ENCODE data around the gene S100A9.
"Not testable (repeated sequence)": the region's sequence is repeated elsewhere in the genome, so short reads cannot be mapped to it uniquely, and the experiment has no call there.

The S100A9 gene

DNA sequence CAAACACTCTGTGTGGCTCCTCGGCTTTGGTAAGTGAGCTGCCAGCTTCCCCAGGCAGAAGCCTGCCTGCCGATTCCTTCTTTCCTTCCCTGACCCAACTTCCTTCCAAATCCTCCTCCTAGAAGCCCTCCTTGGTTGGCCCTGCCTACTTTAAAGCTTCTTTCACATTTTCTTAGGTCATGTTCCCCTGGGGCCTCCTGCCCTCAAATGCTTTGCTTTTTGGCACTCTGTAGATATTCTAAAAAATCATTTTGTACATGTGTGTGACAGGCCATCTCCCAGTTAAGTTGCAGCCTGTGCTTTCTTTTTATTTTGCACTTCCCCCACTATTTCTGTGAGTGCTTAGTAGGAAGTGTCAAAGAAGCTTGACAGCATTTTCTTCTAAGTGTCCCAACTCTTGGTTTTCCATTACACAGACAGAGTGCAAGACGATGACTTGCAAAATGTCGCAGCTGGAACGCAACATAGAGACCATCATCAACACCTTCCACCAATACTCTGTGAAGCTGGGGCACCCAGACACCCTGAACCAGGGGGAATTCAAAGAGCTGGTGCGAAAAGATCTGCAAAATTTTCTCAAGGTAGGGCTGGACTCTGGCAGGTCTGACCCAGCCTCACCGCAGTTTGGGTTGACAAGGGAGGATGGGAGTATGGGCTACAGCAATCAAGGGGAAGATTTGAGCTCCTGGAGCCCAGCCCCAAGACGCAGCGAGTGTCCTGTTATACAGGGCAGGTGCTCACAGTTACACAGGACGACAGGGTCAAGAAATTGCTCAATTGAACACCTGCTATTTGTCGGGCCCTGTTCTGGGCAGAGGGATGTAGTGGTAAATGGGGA lies at the start of gene S100A9:
S100A9 (plus strand) TSS at position 2 of the 838 bp plus-strand sequence; CDS start at position 432, 430 bp downstream.
- no peak for DNase-seq (ENCODE audit: low spot score)

DNA sequence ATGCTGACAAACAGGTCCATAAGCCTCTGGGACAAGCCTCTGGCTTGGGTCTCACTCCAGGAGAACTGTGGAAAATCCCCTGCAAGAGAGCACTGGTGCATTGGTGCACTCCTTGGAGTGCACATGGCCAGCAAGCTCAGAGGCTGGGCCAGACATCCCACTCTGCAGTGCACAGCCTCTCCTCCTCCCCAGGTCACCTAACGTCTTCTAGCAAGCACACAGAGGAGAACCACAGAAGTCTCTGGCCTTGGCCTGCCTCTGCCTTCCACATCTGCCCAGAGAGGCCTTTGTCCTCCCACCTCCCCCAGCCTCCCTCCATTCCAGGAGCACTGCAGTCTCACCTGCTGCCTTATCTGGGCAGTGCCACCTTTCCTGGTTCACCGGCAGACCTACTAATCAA lies 49.1 kb upstream of the S100A9 start:
- DNase-seq (ENCODE audit: low spot score): no peak

DNA sequence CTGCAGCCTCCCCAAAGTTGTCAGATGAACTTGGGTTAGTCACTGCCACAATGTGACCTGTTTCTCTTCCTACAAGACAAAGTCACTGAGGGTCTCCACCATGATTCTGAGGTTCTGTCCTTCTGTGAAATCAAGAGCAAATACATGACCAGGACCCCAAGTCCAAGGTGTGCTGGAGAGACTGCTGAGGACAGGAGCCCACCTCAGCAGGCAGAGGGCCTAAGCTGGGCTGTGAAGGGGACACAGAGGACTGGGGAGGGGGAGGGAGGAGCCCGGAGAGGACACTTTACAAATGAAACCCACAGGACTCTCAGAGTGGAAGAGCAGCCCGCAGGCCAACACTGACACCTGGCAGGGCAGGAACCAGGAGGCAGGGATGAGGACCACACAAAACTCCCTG lies 48.2 kb upstream of the S100A9 start:
- DNase-seq (ENCODE audit: low spot score): no peak

DNA sequence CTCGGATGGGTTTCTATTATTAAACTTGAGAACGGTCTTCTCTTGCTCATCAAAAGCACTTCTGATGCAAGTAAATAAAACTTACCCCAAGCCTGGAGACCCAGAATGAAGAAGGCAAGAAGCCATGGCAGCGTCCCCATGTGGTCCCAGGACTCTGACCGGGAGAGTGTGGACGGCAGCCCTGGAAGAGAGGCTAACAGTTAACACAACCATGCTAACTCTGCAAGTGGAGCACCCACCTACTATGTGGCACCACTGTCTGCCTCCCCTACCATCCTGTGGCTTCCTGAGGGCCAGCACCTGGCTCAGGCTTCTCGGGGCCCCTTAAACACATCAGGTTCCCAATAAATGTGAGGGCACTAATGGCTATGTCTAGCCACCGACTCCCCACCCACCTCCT lies 47.1 kb upstream of the S100A9 start:
- no peak for DNase-seq (ENCODE audit: low spot score)

DNA sequence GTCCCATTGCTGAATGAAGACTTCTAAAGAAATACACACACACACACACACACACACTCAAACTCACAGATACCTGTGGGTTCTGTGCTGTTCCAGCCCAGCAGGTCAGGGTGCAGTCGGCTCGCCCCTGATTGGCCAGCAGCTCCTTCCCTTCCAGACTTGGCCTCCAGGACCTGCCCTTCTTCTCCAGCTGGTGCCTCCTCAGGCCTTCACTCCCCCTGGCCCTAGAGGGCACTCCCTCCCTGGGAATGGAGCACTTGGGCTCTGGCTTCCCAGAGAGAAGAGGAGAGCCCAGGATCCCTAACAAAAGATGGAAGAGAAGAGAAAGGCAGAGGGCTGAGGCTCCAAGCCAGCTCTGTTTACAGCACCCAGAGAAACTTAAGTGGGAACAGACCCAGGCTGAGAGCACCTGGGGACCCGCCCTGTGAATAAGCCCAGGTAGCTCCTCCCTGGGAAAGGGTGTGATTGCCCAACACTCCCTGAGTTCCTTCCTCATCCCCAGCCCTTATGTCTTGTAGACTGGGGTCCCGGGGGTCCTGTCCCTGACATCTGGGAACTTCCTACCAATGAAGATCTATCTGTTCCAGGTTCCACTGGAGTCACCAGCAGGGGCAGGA lies 45.0 kb upstream of the S100A9 start, which contains the start of gene PGLYRP3:
PGLYRP3 (minus strand) TSS at position 383 of the 617 bp plus-strand sequence. CDS start 2,287 bp downstream, outside the sequence.
- DNase-seq (ENCODE audit: low spot score): no peak

DNA sequence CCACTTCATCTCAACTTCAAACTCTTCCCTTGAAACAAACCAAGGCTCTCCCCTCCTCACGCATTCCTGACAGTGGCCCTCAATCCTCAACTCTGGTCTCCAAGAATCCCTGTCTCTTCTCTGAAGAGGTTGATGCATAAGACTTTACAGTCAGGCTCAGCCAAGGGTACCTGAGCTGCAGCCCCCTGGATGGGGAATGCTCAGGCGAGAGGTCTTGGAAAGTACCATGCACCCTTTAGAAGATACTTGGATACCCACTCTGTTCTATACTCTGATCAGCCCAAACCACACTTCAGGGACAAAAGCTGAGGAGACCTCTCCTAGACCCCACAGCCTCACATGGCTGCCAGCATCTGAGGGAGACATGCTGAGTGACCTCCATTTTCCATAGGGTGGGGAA lies 44.4 kb upstream of the S100A9 start:
- DNase-seq (ENCODE audit: low spot score): no peak

- DNase-seq (ENCODE audit: low spot score): not testable (repeated sequence)
Observed at GRCh38 chr1:153314388-153314787, 43.3 kb upstream of the S100A9 start.

DNA sequence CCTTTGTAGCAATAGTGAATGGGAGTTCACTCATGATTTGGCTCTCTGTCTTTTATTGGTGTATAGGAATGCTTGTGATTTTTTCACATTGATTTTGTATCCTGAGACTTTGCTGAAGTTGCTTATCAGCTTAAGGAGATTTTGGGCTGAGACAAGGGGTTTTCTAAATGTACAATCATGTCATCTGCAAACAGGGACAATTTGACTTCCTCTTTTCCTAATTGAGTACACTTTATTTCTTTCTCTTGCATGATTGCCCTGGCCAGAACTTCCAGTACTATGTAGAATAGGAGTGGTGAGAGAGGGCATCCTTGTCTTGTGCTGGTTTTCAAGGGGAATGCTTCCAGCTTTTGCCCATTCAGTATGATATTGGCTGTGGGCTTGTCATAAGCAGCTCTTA lies 41.6 kb upstream of the S100A9 start:
- not testable (repeated sequence) for DNase-seq (ENCODE audit: low spot score)

GRCh38 chr1:153318145-153318544 lies 39.5 kb upstream of the S100A9 start:
- not testable (repeated sequence) for DNase-seq (ENCODE audit: low spot score)

- DNase-seq (ENCODE audit: low spot score): no peak
Observed at GRCh38 chr1:153322568-153322967, 35.1 kb upstream of the S100A9 start.

DNA sequence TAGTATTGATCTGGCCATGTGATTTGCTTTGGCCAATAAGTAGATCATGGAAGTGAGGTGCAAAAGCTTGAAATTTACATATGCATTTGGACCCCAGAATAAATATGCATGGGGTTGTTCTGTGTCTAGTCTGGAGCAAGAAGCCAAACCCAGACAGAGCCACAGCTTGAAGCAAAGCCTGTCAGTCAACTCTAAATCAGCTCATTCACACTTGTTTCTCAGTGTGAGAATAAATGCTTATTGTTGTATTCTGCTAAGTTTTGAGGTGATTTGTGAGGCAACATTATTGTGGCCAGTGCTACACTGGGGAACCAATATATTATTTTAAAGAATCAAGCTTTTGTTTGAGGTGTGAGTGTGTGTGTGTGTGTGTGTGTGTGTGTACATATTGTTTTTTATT lies 32.7 kb upstream of the S100A9 start:
- DNase-seq (ENCODE audit: low spot score): no peak

- no peak for DNase-seq (ENCODE audit: low spot score)
Observed at GRCh38 chr1:153333902-153334301, 23.8 kb upstream of the S100A9 start.

DNA sequence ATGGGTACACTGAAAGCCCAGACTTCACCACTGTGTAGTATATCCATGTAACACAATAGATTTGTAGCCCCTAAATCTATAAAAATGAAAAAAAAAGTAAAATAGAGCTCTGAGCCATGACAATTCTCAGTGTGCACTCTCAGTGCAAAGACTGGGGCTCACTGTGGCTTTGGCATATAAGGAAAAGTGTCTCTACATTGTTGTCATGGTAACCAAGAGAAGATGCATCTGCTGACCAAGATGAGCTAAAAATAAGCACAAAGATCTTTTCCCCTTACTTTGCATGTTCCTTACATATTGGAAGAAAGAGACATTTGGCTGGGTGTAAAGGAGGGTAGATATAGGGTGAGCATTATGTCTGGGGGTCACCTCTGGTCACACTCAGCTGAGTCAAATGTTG lies 21.0 kb upstream of the S100A9 start:
- DNase-seq (ENCODE audit: low spot score): no peak

- no peak for DNase-seq (ENCODE audit: low spot score)
Observed at GRCh38 chr1:153337980-153338853, 19.4 kb upstream of the S100A9 start.

- no peak for DNase-seq (ENCODE audit: low spot score)
Observed at GRCh38 chr1:153339802-153340201, 17.9 kb upstream of the S100A9 start.

DNA sequence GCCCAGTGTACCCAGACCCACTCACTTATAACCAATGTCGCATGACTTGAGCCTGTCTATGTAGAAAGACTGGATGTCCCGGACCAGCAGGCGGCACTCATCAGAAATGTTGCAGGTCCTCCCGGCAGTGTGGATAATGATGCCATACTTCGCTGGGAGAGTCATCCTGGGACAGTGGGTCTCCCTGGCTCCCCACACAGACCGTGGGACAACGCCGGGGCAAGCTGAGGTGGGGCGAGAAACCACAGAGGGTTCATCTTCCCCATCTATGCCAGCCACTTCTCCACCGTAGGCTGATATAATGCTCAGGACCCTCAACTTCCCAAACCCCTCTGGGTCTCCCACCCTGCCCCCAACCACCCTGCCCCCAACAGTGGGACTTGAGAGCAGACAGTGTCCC lies 17.3 kb upstream of the S100A9 start:
- no peak for DNase-seq (ENCODE audit: low spot score)

DNA sequence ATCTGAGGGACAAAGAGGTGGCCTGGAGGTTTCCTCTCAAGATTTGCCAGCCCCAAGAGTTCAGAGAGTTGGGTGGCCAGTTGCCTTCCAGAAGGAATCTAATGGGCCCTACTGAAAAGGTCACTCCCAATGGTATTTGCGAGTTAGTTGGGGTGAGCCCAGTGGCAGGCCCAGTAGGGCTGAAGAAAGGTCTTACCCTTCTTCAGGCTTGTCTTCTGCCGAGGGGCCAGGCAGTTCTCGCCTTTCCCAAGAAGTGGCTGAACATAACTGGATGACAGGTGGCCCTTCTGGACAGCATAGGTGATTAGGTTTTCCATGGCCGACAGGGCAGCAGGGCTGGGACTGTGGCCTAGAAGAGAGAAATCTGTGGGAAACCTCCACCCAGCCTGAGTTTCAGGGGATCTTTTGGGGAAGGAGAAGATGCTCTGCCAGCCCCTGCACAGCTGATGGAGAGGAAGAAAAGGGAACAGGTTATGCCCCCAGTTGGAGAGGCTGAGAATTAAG lies 16.2 kb upstream of the S100A9 start:
- no peak for DNase-seq (ENCODE audit: low spot score)

- DNase-seq (ENCODE audit: low spot score): no peak
Observed at GRCh38 chr1:153342178-153342577, 15.5 kb upstream of the S100A9 start.

DNA sequence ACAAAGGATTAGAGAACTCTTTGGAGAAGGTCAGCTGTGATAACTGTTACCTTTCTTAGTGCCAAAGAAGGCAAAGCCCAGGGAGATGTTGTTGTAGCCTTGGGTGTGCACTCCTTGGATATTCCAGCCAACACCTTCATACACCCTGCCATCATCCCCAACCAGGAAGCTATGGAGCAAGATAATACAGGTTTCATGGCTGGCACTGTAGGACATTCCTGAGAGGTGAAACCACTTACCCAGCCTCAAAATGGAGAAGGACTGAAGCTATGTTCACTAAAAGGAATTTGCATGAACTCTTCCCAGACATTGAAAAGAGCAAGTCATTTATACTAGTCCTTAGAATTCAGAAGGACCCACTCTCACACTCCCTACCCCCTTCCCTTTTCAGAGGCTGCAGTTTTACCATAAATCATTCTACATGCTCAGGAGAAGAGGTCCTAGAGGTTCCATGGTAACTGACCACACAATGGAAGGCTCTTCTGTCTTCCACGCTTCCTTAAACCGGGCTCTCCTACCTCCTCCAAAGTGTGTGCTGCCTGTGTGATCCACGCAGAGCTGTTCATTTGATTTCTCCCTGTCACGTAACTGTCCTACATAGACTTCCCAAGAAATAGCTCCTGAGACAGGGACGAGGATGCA lies 14.5 kb upstream of the S100A9 start:
- no peak for DNase-seq (ENCODE audit: low spot score)

- no peak for DNase-seq (ENCODE audit: low spot score)
Observed at GRCh38 chr1:153343811-153344717, 13.6 kb upstream of the S100A9 start.

DNA sequence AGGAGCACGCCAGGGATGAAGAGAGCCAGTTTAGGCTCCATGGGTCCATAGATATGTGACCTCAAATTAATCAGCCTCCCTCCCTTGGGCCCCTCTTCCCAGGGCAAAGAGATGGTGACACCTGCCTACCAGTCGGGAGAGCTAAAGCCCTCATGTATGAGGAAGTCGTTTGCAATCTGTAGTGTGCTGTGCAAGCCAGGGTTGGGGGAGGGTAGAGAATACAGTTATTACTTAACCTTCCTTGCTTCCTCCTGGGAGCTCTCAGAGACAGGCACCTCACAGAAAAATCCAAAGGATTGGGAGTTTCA lies 13.0 kb upstream of the S100A9 start:
- no peak for DNase-seq (ENCODE audit: low spot score)
